CD14-positive monocyte (primary cell): ENCODE measurements around the gene WWC2. TPM values are rescaled to one million over a fixed set of nuclear protein-coding genes. Genes with fewer than 3 reads are reported as not detected.

Source experiments
- DNase-seq, 3 donors: peaks; one replicate each; pipeline ENCODE4 v3.0.0-alpha.2; 2011 to 2022
- H2AFZ ChIP-seq: 2 replicates; pipeline ENCODE4 v1.6.0; 2012; ENCODE audit warnings: mild to moderate bottlenecking, low read depth, low read length, inconsistent platforms; ENCODE audit not compliant: insufficient read depth, poor library complexity, severe bottlenecking
- H3K27ac ChIP-seq, 2 donors: 1 replicate in 1 of 2; 2 replicates in 1 of 2; pipeline ENCODE4 v1.5.1; 2012 to 2013; ENCODE audit warnings: low read length in 2 of 2, control low read depth in 1 of 2, inconsistent platforms in 1 of 2, low read depth in 1 of 2, mild to moderate bottlenecking in 1 of 2
- H3K27me3 ChIP-seq, 2 donors: one replicate each; pipeline versions ENCODE4 v1.6.0 to v1.6.1; 2011 to 2013; ENCODE audit warnings: low read length in 2 of 2; ENCODE audit not compliant: control insufficient read depth in 2 of 2, insufficient read depth in 2 of 2
- H3K36me3 ChIP-seq, 2 donors: replicated peaks in 1 of 2; 1 replicate in 1 of 2; 2 replicates in 1 of 2; pipeline versions ENCODE4 v1.5.1 to v1.6.1; 2012 to 2013; ENCODE audit warnings: low read length in 2 of 2, control low read depth in 1 of 2, inconsistent platforms in 1 of 2, mild to moderate bottlenecking in 1 of 2; ENCODE audit not compliant: insufficient read depth in 2 of 2, control insufficient read depth in 1 of 2
- H3K4me1 ChIP-seq, 2 donors: 1 replicate in 1 of 2; 2 replicates in 1 of 2; pipeline versions ENCODE4 v1.5.1 to v1.6.1; 2012 to 2013; ENCODE audit warnings: low read length in 2 of 2, control low read depth in 1 of 2, inconsistent platforms in 1 of 2, mild to moderate bottlenecking in 1 of 2, moderate library complexity in 1 of 2; ENCODE audit not compliant: insufficient read depth in 2 of 2, control insufficient read depth in 1 of 2
- H3K4me2 ChIP-seq: replicated peaks from 2 replicates; pipeline ENCODE3; 2012; ENCODE audit warnings: low read length, moderate library complexity, mild to moderate bottlenecking; ENCODE audit not compliant: poor library complexity, severe bottlenecking; ENCODE audit errors: extremely low read depth
- H3K4me3 ChIP-seq, 3 experiments: fragments of 200-600 bp in 1 of 3; sonication (generic) in 1 of 3; replicated peaks in 1 of 3; 1 replicate in 2 of 3; 2 replicates in 1 of 3; pipeline ENCODE4 v1.5.1; 2011 to 2013; ENCODE audit warnings: low read length in 3 of 3, mild to moderate bottlenecking in 3 of 3, control low read depth in 2 of 3, low read depth in 2 of 3, inconsistent platforms in 1 of 3, moderate library complexity in 1 of 3
- H3K79me2 ChIP-seq: 2 replicates; pipeline ENCODE4 v1.6.0; 2012; ENCODE audit warnings: mild to moderate bottlenecking, control low read depth, inconsistent platforms, low read length, moderate library complexity; ENCODE audit not compliant: insufficient read depth
- H3K9ac ChIP-seq: 2 replicates; pipeline ENCODE4 v1.6.0; 2017; ENCODE audit warnings: low read length, mild to moderate bottlenecking; ENCODE audit not compliant: insufficient read depth, poor library complexity, severe bottlenecking
- H3K9me3 ChIP-seq, 2 donors: replicated peaks in 1 of 2; 1 replicate in 1 of 2; 2 replicates in 1 of 2; pipeline versions ENCODE4 v1.5.1 to v1.6.1; 2012 to 2013; ENCODE audit warnings: low read length in 2 of 2, control low read depth in 1 of 2; ENCODE audit not compliant: control insufficient read depth in 1 of 2, insufficient read depth in 1 of 2
- H4K20me1 ChIP-seq: 2 replicates; pipeline ENCODE4 v1.6.0; 2012; ENCODE audit warnings: mild to moderate bottlenecking, low read length, control low read depth, moderate library complexity; ENCODE audit not compliant: insufficient read depth
- H3K27ac Mint-ChIP-seq, 7 donors: one replicate each; pipeline ENCODE4 v1.8.0; 2020; ENCODE audit warnings: mild to moderate bottlenecking in 7 of 7, mixed read lengths in 7 of 7, moderate library complexity in 6 of 7, inconsistent platforms in 2 of 7
- H3K27me3 Mint-ChIP-seq, 3 donors: one replicate each; pipeline ENCODE4 v1.8.0; 2021 to 2022; ENCODE audit warnings: low read depth in 3 of 3, mild to moderate bottlenecking in 3 of 3, mixed read lengths in 3 of 3, moderate library complexity in 3 of 3, inconsistent platforms in 1 of 3
- H3K36me3 Mint-ChIP-seq, 2 donors: one replicate each; pipeline ENCODE4 v1.8.0; 2020; ENCODE audit warnings: mixed read lengths in 2 of 2, inconsistent platforms in 1 of 2, mild to moderate bottlenecking in 1 of 2
- H3K4me1 Mint-ChIP-seq: one replicate; pipeline ENCODE4 v1.8.0; 2020; ENCODE audit warnings: mild to moderate bottlenecking, mixed read lengths
- H3K4me3 Mint-ChIP-seq, 2 donors: one replicate each; pipeline ENCODE4 v1.8.0; 2020; ENCODE audit warnings: mild to moderate bottlenecking in 2 of 2, mixed read lengths in 2 of 2, moderate library complexity in 1 of 2
- H3K9me3 Mint-ChIP-seq, 7 donors: one replicate each; pipeline ENCODE4 v1.8.0; 2020 to 2022; ENCODE audit warnings: mixed read lengths in 7 of 7, mild to moderate bottlenecking in 6 of 7, moderate library complexity in 6 of 7, inconsistent platforms in 2 of 7
- WGBS: methylation state at CpG from one replicate; pipeline ENCODE4 v1.1.5; 2013; ENCODE audit warnings: missing lambda C conversion rate; ENCODE audit not compliant: insufficient coverage; 5-methylcytosine and 5-hydroxymethylcytosine counted together
- intact Hi-C, 2 donors: fragments of 100-400 bp; cut with micrococcal nuclease; formaldehyde crosslinking; loops; one replicate each; pipeline versions ENCODE4 v1.15.0 to v1.15.1; 2023
- polyA plus RNA-seq, 3 donors: library from polyadenylated mRNA; depleted of rRNA in 1 of 3; unstranded in 2 of 3; stranded (reverse) in 1 of 3; fragments of 300-500 nt in 2 of 3; fragments of >200 nt in 1 of 3; fragmentation: Illumina TruSeq in 2 of 3; gene quantifications; 1 replicate in 2 of 3; 2 replicates in 1 of 3; pipeline ENCODE4 v1.2.3, GENCODE V29; 2012 to 2021
- TF ChIP-seq, protein P1 (sequence below): fragments of 200-600 bp; IDR thresholded peaks from one replicate; pipeline ENCODE4 v1.8.0; 2022; ENCODE audit warnings: antibody characterized with exemption, mild to moderate bottlenecking

The WWC2 gene
- polyA plus RNA-seq, 3 donors, result 1.9 to 3.8 (median 2.9) TPM

DNA sequence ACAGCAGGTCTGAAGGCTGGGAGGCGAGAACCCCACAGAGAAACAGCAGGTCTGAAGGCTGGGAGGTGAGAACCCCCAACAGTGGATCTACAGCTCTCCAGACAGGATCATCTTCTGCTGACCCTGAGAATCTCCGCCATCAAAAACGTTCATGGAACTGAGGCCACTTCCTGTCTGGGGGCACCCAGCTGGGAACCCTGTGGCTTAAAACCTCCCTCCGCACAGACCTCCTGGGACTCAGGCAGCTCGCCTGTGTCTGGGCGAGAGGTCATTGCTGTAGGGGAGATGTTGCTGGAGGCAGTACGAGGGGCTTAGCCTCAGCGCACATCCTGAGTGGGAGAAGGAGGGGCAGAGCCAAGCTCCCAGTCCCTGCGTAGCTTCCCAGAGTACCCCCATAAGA, 238.3 kb downstream of the WWC2 start:
- Mint-ChIP-seq H3K27me3 (peaks cover 0 to 15% (median 6%) of the 10 kb centered on the region in 3 donors), H3K9me3 (peaks cover 0 to 2% (median 0%) of the 10 kb centered on the region in 7 donors), H3K27ac (no peak overlapping the region), H3K36me3 (no peaks in the 10 kb centered on the region), H3K4me3 (no peak overlapping the region), H3K4me1 (peaks cover 2% of the 10 kb centered on the region)
- no peaks in the 10 kb centered on the region for H3K9me3 ChIP-seq
- no peaks in the 10 kb centered on the region for H4K20me1 ChIP-seq
- no peaks in the 10 kb centered on the region for H3K36me3 ChIP-seq
- H3K4me2 ChIP-seq, result no peak overlapping the region
- H3K79me2 ChIP-seq, result no peaks in the 10 kb centered on the region
- H3K9ac ChIP-seq, result no peak overlapping the region
- H3K4me1 ChIP-seq, result no peaks in the 10 kb centered on the region
- no peak overlapping the region for H3K27ac ChIP-seq
- H3K27me3 ChIP-seq, result peaks cover 0 to 3% of the 10 kb centered on the region in 2 donors
- TF ChIP-seq, protein P1, sequence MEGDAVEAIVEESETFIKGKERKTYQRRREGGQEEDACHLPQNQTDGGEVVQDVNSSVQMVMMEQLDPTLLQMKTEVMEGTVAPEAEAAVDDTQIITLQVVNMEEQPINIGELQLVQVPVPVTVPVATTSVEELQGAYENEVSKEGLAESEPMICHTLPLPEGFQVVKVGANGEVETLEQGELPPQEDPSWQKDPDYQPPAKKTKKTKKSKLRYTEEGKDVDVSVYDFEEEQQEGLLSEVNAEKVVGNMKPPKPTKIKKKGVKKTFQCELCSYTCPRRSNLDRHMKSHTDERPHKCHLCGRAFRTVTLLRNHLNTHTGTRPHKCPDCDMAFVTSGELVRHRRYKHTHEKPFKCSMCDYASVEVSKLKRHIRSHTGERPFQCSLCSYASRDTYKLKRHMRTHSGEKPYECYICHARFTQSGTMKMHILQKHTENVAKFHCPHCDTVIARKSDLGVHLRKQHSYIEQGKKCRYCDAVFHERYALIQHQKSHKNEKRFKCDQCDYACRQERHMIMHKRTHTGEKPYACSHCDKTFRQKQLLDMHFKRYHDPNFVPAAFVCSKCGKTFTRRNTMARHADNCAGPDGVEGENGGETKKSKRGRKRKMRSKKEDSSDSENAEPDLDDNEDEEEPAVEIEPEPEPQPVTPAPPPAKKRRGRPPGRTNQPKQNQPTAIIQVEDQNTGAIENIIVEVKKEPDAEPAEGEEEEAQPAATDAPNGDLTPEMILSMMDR, result no peak
- intact Hi-C loops, result no loop called here
- DNase-seq, result no peak
- no peak overlapping the region for H2AFZ ChIP-seq
- WGBS, result 73% methylated on average over 5 of the region's 9 CpGs
- no peak overlapping the region for H3K4me3 ChIP-seq

DNA sequence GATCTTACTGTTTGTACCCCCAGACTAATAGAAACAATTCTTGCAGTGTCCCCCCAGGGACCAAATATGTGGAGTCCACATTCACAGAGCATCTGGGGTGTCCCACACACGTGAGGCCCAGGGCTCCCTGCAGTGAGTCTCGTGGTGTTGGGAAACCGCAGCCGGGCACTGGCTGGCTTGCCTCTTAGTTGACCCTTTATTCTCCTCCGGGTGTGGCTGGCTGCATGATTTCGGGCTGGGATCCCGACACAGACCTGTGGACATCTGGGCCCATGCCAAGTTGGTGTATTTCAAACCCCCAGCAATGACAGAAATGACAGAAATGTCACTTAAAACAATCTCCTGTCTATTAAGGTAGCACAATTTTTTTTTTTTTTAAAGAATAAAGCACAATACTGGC, 238.8 kb downstream of the WWC2 start:
- no peak overlapping the region for H3K4me2 ChIP-seq
- H3K27me3 ChIP-seq, result peaks cover 0 to 5% of the 10 kb centered on the region in 2 donors
- no peaks in the 10 kb centered on the region for H3K9me3 ChIP-seq
- WGBS, result 97% methylated on average over 6 of the region's 7 CpGs
- H3K27me3 Mint-ChIP-seq, result peaks cover 0 to 19% (median 6%) of the 10 kb centered on the region in 3 donors
- no peaks in the 10 kb centered on the region for H3K36me3 Mint-ChIP-seq
- no peaks in the 10 kb centered on the region for H3K36me3 ChIP-seq
- H4K20me1 ChIP-seq, result no peaks in the 10 kb centered on the region
- no peaks in the 10 kb centered on the region for H3K79me2 ChIP-seq
- no peak overlapping the region for H3K4me3 ChIP-seq
- peaks cover 0 to 2% (median 0%) of the 10 kb centered on the region in 7 donors for H3K9me3 Mint-ChIP-seq
- H3K9ac ChIP-seq, result no peak overlapping the region
- peaks cover 1 to 2% of the 10 kb centered on the region in 2 donors for H3K4me1 ChIP-seq
- no peak overlapping the region for H2AFZ ChIP-seq
- H3K27ac Mint-ChIP-seq, result peak overlapping the region in 1 of 7 donors; percentile 5
- no peak for DNase-seq
- peaks cover 2% of the 10 kb centered on the region for H3K4me1 Mint-ChIP-seq
- H3K27ac ChIP-seq, result no peak overlapping the region
- H3K4me3 Mint-ChIP-seq, result no peak overlapping the region
- intact Hi-C loops, result no loop called here
- TF ChIP-seq, protein P1, result no peak
